Cardiac septum (tissue), 1 donor: ENCODE data around the gene ZNF91. TPM values are rescaled to one million over a fixed set of nuclear protein-coding genes. Genes with fewer than 3 reads are reported as not detected.
"Not testable (repeated sequence)": the region's sequence is repeated elsewhere in the genome, so short reads cannot be mapped to it uniquely, and the experiment has no call there.

Experiments
- DNase-seq: peaks from one replicate; pipeline ENCODE4 v3.0.0-alpha.2; 2020; ENCODE audit warnings: low spot score
- intact Hi-C: fragments of 100-400 bp; cut with DNase I; formaldehyde crosslinking; loops from one replicate; pipeline ENCODE4 v1.14.0; 2022
- total RNA-seq: library from RNA; stranded (reverse); fragmentation: NEBNext Ultra II Directional; extraction: Animal tissue kit (Norgen Biotek cat#: 25700); gene quantifications from one replicate; pipeline ENCODE4 v1.2.1, GENCODE V29; 2021
- donor health status: DM: no; HTN: no; CAD: no.

Gene ZNF91
- total RNA-seq, 1 donor from 2014 or later, result 91.1 TPM

DNA sequence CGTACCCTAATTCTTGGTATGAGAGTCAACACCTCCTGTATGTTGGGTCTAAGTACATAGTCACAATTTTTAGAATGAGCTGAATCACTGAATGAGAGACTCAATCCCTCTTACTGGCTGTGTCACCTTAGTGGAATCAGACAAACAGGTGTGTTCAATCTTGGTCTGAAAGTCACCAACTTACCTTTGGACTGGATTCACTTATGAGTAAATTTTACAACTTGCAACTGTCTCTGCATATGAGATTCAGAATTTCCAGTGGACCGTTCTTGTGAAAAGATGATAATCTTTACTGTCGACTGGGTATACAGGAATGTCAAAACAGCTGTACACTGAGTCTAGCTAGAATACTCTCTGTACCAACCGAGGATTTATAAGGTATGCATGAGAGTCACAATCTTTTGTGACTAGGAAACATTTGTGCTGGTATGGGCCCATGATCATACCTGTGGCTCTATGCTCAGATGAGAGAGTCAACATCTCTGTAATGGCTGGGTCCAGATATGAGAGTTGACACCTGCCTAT is 5.9 kb upstream of the ZNF91 start:
- DNase-seq, result no peak
- intact Hi-C loops, result no loop called here

DNA sequence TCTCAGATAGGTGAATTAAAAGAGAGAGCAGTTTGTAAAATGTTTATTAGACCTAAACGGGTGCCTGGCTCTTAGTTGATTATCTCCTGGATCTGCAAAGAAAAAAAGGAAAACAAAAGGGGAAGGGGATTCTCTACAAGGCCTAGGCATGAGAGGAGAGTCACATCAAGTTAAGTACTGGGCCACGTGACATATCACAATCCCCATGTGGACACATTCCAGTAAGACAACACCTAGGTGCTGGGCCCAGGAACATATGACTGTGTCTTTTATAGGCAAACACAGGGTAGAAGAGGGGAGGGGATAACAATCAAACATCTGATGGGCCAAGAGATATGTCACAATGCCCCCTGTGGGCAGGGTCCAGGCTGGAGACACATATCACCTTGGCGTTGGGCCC is 4.2 kb upstream of the ZNF91 start:
- intact Hi-C loops, result no loop called here
- DNase-seq, result no peak

DNA sequence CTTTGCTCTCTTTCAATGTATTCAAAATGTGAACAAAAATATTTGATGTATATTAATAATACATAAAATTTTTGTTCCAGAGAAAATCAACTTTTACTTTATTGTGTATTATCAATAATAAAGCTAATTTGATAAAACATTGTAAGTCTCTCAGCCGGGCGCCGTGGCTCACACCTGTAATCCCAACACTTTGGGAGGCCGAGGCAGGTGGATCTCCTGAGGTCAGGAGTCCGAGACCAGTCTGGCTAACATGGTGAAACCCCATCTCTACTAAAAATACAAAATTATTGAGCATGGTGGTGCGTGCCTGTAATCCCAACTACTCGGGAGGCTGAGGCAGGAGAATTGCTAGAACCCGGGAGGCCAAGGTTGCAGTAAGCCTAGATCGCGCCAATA is 449 bp upstream of the ZNF91 start:
- DNase-seq, intact Hi-C loops: not testable (repeated sequence)

DNA sequence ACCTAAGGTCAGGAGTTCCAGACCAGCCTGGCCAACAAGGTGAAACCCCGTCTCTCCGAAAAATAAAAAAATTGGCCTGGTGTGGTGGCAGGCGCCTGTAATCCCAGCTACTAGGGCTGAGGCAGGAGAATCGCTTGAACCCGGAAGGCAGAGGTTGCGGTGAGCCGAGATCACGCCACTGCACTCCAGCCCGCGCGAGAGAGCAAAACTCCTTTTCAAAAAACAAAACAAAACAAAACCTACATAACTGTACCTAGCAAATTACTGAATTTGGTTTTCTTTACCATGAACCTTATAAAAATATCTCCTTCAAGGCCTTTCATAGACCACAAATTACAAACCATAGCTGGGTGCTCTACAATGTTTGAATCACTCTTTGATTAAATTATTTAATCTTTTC is 760 bp downstream of the ZNF91 start:
- no peak for DNase-seq
- intact Hi-C loops, result loop anchor here (5.0 kb wide), 1 partner anchor 122 kb away; no protein-coding TSS in a partner anchor

DNA sequence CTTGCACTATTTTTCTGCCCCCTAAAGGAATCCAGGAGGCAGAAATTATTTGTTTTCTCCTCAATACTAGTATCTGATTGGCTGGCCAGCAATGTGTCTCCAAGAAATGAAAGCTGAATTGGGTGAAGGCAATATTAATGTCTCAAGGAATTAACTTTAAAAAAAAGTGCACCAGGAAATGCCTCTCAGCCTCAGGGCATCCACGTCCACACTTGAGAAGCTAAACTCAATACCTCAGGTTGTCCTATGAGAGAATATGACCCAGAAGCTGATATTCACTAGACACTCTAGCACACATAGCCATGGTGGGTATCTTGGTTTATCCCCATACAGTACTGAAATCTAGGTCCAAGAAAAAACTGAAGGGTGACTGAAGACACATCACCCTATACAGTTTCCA is 2.1 kb downstream of the ZNF91 start:
- DNase-seq, result no peak
- intact Hi-C loops, result loop anchor here (5.0 kb wide), 1 partner anchor 121 kb away; no protein-coding TSS in a partner anchor

DNA sequence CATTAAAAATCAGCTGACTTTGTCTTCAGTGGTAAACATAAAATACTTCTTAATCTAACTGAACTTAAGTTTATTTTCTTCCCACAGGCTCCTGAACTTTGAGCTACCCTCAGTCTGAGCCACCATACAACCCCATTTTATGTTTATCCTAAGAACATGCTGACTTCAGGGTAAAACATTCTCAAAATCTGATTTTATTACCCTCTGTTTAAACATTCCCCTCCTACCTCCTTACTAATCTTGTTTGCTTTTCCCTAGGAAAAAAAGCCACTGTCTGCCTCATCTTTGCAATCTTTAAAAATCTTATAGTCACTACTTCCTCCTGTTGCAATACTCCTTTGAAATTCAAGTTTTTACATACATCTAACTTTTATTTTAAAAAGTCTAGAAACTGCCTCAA is 4.0 kb downstream of the ZNF91 start:
- no peak for DNase-seq
- intact Hi-C loops, result loop anchor here (5.0 kb wide), 1 partner anchor 119 kb away; no protein-coding TSS in a partner anchor

DNA sequence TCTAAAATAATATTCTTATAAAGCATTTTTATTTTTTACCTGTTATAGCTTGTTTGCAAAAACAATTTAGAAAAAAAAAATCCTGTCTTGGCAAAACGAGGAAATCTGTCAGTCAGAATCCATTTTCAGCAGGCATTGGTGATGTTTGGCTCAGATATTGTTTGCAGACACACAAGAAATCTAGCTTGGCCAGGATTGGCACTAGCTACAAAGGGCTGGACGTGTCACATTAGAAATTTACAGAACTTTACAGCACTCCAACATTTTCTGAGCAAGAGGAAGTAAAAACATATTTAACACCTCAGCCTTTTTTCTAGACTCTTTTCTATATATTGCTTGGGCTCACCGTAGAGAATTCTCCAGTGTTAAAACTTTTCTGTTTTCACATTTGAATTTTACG is 9.9 kb downstream of the ZNF91 start:
- no peak for DNase-seq
- intact Hi-C loops, result loop anchor here (10.0 kb wide), 1 partner anchor 299 kb away; the partner anchor contains the start of gene ZNF675

DNA sequence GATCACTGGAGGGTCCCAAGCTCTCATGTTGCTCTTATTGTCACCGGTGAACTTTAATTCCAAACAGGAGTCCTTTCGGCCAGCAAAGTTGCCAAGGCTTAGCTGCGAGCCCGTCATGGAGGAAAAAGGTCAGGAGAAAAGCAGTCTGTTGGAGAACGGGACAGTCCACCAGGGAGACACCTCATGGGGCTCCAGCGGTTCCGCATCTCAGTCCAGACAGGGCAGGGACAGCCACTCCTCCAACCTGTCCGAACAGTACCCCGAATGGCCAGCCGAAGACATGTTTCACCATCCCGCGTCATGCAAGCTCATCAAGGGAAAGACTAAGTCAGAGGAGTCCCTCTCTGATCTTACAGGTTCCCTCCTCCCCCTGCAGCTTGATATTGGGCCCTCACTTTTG is 10.4 kb downstream of the ZNF91 start:
- no peak for DNase-seq
- intact Hi-C loops, result loop anchor here (10.0 kb wide), 1 partner anchor 300 kb away; the partner anchor contains the start of gene ZNF675

DNA sequence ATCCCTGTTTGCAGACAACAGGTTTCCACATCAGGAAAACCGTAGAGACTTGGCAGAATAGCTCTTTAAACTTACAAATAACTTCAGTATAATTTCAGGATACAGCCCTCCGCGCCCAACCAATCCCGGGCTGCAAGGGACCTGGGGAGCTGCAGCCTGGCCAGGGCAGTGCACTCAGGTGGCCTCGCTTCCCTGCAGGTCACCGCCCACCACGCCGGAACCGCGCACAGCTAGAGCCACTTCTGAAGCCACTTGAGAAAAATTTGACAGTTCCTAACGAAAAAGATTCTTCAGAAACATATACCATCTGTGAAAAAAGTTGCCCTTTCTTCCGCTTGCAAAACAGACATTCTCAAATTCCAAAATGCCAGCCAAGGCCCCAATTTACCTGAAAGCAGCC is 11.1 kb downstream of the ZNF91 start:
- DNase-seq, result no peak
- intact Hi-C loops, result loop anchor here (10.0 kb wide), 1 partner anchor 301 kb away; the partner anchor contains the start of gene ZNF675

DNA sequence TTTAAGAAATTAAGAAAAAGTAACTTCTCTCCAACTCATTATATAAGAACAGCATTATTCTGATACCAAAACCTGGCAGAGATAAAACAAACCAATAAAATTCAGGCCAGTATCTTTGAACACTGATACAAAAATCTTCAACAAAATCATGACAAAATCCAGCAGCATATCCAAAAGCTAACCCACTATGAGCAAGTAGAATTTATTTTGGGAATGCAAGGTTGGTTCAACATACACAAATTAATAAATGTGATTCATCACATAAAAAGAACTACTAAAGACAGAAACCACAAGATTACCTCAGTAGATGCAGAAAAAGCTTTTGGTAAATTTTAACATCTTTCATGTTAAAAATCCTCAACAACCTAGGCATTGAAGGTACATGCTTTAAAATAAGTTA is 12.3 kb downstream of the ZNF91 start:
- intact Hi-C loops, result loop anchor here (10.0 kb wide), 1 partner anchor 302 kb away; the partner anchor contains the start of gene ZNF675
- DNase-seq, result no peak

DNA sequence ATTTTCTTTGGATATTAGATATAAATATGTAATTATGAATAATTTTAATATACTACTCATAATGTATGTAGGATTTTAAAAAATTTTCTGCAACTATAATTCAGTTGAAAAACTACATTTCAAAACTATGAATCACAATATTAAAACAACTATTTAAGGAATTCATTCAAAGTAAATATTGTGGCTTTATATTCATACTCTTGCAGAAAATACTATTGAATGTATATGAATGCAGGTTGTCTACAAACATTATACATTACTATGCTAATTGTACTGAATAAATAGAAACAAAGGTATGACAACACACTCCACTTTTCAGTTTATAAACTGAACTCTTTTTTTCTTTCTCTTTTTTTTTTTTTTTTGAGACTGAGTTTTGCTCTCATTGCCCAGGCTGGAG is 14.2 kb downstream of the ZNF91 start:
- no peak for DNase-seq
- intact Hi-C loops, result loop anchor here (10.0 kb wide), 1 partner anchor 304 kb away; the partner anchor contains the start of gene ZNF675

DNA sequence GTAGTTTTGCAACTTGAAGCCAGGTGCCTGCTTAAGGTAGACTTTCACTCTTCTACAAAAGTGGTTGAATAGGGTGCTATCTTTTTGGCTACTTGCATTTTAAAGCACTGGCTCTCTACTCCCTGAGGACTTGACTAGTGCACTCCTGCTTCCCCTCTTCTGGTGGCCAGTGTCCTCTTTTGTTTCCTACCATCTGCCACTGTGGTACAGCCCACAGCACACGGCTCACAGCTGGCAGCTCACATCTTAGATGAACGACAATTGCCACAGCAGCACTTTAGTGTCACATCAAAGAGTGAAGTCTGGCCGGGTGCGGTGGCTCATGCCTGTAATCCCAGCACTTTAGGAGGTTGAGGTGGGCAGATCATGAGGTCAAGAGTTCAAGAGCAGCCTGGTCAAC is 15.6 kb downstream of the ZNF91 start:
- not testable (repeated sequence) for DNase-seq
- intact Hi-C loops, result loop anchor here (10.0 kb wide), 1 partner anchor 305 kb away; the partner anchor contains the start of gene ZNF675

DNA sequence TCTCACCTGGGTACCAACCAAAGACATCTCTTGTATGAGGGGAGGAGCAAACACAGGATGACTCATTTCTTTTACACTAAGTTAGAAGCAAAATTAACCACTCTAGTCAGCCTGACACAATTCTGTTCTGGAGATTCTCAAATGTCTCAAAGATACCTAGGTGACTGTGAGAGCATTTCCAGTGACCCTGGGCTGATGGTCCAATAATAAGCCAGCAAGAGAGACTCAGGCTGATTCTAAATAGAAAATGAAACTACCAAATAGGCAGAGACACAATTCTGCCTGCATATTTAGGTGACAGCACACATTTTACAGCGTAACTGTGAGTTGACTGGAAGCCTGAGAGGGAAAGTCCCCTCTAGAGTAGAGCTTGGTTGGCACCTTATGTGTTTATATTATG is 16.3 kb downstream of the ZNF91 start:
- no peak for DNase-seq
- intact Hi-C loops, result no loop called here

DNA sequence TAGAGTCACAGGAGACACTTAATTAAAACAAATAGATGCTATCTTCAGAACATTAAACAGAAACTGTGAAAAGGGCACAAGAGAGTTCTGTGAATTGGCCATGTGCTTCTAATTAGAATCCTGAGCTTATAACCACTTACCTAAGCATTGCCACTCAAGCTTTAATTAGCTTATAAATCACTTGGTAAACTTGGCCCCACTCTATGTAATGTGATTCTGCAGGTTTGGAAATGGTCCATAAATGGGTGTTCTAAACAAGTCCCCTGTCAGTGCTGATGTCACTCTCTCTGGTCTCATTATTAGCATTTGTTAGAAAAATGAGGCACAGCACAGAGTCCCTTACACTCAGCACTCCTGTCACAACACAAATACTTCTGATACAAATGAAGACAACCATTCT is 18.0 kb downstream of the ZNF91 start:
- DNase-seq, result no peak
- intact Hi-C loops, result no loop called here

DNA sequence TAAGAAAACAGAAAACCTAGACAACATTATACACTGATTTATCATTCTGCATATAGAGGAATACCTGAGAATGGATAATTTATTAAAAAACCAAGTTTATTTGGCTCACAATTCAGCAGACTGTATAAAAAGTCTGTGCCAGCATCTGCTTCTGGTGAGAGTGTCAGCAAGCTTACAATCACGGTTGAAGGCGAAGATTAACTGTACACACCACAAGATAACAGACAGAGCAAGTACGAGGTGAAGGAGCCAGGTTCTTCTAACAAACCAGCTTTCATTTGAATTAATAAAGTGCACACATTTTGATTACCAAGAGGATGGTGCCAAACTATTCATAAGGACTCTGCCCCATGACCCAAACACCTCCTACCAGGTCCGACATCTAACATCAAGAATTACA is 28.8 kb downstream of the ZNF91 start:
- no peak for DNase-seq
- intact Hi-C loops, result no loop called here

DNA sequence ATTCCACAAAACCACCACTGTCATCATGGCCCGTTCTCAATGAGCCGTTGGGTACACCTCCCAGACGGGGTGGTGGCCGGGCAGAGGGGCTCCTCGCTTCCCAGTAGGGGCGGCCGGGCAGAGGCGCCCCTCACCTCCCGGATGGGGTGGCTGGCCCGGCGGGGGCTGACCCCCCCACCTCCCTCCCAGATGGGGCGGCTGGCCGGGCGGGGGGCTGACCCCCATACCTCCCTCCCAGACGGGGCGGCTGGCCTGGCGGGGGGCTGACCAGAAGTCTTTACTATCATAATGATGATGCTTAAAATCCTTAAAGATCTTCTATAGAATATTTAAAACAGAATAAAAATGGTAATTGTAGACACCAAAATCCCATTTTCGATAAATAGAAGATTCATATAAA is 29.2 kb downstream of the ZNF91 start:
- intact Hi-C loops, DNase-seq: not testable (repeated sequence)

DNA sequence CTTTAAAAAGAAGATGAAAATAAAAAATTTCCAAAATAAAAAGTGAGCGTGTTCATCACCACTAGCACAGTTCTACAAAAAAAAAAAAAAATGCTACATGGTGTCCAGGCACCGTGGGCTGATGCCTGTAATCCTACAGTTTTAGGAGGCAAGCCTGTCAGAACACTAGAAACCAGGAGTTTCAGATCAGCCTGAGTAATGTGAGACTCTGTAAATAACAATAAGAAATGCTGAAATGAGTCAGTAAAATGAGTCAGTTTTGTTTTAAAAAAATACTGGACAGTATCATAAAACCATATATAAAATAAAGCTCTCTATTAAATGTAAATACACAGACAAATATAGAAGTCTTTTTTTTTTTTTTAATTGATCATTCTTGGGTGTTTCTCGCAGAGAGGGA is 30.0 kb downstream of the ZNF91 start:
- no peak for DNase-seq
- intact Hi-C loops, result no loop called here

DNA sequence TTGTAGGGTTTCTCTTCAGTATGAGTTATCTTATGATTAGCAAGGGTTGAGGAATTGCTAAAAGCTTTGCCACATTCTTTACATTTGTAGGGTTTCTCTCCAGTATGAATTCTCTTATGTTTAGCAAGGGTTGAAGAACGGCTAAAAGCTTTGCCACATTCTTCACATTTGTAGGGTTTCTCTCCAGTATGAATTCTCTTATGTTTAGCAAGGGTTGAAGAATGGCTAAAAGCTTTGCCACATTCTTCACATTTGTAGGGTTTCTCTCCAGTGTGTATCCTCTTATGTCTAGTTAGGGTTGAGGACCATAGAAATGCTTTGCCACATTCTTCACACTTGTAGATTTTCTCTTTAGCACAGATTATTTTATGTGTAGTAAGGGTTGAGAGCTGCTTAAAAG is 33.4 kb downstream of the ZNF91 start:
- intact Hi-C loops, DNase-seq: not testable (repeated sequence)

DNA sequence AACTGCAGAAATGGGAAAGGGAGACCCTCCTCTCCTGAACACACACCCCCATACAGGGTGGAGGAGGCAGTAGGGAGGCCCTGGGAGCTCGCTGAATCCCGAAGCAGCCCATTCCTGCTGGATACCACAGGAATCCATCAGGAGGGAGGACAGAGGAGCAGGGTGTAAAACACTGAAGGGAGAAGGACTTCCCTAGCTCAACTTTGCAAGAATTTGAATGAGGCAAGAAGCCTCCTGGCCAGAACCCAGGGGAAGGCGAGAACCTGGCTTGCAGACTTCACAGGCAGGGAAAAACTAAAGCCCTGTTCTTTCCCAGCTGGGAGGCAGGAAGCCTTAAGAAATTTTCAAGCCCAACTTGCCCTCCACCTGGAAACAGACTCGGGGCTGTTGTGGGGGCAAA is 43.5 kb downstream of the ZNF91 start:
- DNase-seq, result no peak
- intact Hi-C loops, result no loop called here

DNA sequence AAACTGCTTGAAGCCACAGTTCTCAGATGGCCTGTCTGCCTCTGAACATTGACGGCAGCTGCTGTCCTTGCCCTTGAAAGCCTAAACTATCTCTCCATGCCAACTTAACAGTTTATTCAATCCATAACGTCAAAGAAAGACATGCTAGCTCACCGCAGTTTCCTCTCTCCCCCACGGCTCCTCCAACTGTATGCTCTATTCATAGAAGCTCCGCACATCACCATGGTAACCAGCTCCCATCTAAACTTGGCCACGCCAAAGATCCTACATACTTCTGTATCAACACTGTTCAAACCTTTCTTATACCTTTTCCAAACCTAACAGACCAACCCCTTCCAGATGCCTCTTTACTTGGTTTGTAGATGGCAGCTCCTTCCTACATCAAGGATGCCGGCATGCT is 48.6 kb downstream of the ZNF91 start:
- intact Hi-C loops, result no loop called here
- no peak for DNase-seq

DNA sequence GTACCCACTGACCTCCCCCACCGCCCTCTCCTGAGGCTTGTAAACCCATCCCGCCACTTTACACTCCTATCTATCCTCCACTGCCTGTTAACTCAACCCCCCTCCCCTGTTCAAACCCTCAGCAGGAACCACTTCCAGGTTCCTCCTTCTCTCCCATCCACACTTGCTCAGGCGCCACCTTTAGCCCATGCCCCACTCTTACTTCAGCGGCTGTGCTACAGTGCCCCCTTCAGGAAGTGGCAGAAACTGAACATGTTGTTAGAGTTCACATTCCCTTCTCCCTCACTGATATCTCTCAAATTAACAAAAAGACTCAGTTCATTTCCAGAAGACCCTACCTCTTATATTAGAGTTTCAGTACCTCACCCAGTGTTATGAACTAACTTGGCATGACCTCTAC is 49.4 kb downstream of the ZNF91 start:
- intact Hi-C loops, result no loop called here

More for the DNA sequence above, 49.4 kb downstream of the ZNF91 start:
- no peak for DNase-seq
